HEK293 (cell line): ENCODE data around the gene RNF115.

Experiments
- CTCF ChIA-PET: fragments of 350-600 bp; formaldehyde crosslinking; extraction: SDS; loops from one replicate; lab custom pipeline; 2021; ENCODE audit warnings: antibody characterized with exemption; lab: Yijun Ruan, JAX
- POLR2A ChIA-PET: fragments of 300-600 bp; formaldehyde crosslinking; extraction: SDS; loops from one replicate; lab custom pipeline; 2020; ENCODE audit warnings: antibody characterized with exemption, inconsistent platforms; lab: Yijun Ruan, JAX
- H3K27ac ChIP-seq: fragments of 200-500 bp; sonication (Bioruptor generic); 2 replicates; pipeline ENCODE4 v1.5.1; 2014; ENCODE audit warnings: low read depth, low read length, control low read depth, inconsistent platforms; ENCODE audit errors: extremely low read depth
- H3K36me3 ChIP-seq, 2 experiments: fragments of 200-500 bp in 1 of 2; sonication (Bioruptor generic) in 1 of 2; 1 replicate in 1 of 2; 2 replicates in 1 of 2; pipeline ENCODE4 v1.5.1; 2014 to 2017; ENCODE audit warnings: inconsistent platforms in 2 of 2, low read length in 2 of 2; ENCODE audit not compliant: control insufficient read depth in 2 of 2, insufficient read depth in 1 of 2
- H3K4me1 ChIP-seq: fragments of 200-500 bp; sonication (Bioruptor generic); 2 replicates; pipeline ENCODE4 v1.5.1; 2014; ENCODE audit warnings: mild to moderate bottlenecking, low read length, inconsistent platforms; ENCODE audit not compliant: control insufficient read depth, insufficient read depth
- H3K4me3 ChIP-seq: 2 replicates; pipeline ENCODE4 v1.5.1; 2011; ENCODE audit warnings: low read depth, mild to moderate bottlenecking, control low read depth, low read length, moderate library complexity
- H3K9me3 ChIP-seq: fragments of 200-500 bp; sonication (Bioruptor generic); 2 replicates; pipeline ENCODE4 v1.5.1; 2014; ENCODE audit warnings: low read depth, low read length, inconsistent platforms; ENCODE audit not compliant: control insufficient read depth, insufficient read depth
- GLIS1 ChIP-seq: fragments of 450-650 bp; formaldehyde crosslinking; IDR thresholded peaks from 2 replicates; pipeline ENCODE4 v1.5.1; 2016; ENCODE audit warnings: missing biosample characterization, missing genetic modification characterization
- KLF16 ChIP-seq: fragments of 450-650 bp; formaldehyde crosslinking; IDR thresholded peaks from 2 replicates; pipeline ENCODE4 v1.5.1; 2017; ENCODE audit warnings: missing biosample characterization, missing genetic modification characterization
- ZFP41 ChIP-seq: fragments of 450-650 bp; formaldehyde crosslinking; IDR thresholded peaks from 2 replicates; pipeline ENCODE4 v1.5.1; 2016; ENCODE audit warnings: missing biosample characterization, missing genetic modification characterization, borderline replicate concordance
- ZNF10 ChIP-seq: fragments of 450-650 bp; formaldehyde crosslinking; IDR thresholded peaks from 2 replicates; pipeline ENCODE4 v1.5.1; 2017; ENCODE audit warnings: missing biosample characterization, missing genetic modification characterization
- ZNF324 ChIP-seq: fragments of 450-650 bp; formaldehyde crosslinking; IDR thresholded peaks from 2 replicates; pipeline ENCODE4 v1.5.1; 2016; ENCODE audit warnings: missing biosample characterization, missing genetic modification characterization
- ZNF391 ChIP-seq: fragments of 450-650 bp; formaldehyde crosslinking; IDR thresholded peaks from 2 replicates; pipeline ENCODE4 v1.5.1; 2016; ENCODE audit warnings: low read depth, missing biosample characterization, missing genetic modification characterization, borderline replicate concordance
- ZNF404 ChIP-seq: fragments of 450-650 bp; formaldehyde crosslinking; IDR thresholded peaks from 2 replicates; pipeline ENCODE4 v1.5.1; 2017; ENCODE audit warnings: missing biosample characterization, missing genetic modification characterization
- ZNF558 ChIP-seq: fragments of 450-650 bp; formaldehyde crosslinking; IDR thresholded peaks from 2 replicates; pipeline ENCODE4 v1.5.1; 2016; ENCODE audit warnings: missing biosample characterization, missing genetic modification characterization
- ZNF600 ChIP-seq: fragments of 450-650 bp; formaldehyde crosslinking; IDR thresholded peaks from 2 replicates; pipeline ENCODE4 v1.5.1; 2016; ENCODE audit warnings: missing biosample characterization, missing genetic modification characterization
- ZNF623 ChIP-seq: fragments of 450-650 bp; formaldehyde crosslinking; IDR thresholded peaks from 2 replicates; pipeline ENCODE4 v1.5.1; 2016; ENCODE audit warnings: missing biosample characterization, missing genetic modification characterization
- ZNF626 ChIP-seq: fragments of 450-650 bp; sonication (Bioruptor Pico); formaldehyde crosslinking; IDR thresholded peaks from 2 replicates; pipeline ENCODE4 v1.5.1; 2018; ENCODE audit warnings: missing biosample characterization, missing genetic modification characterization, inconsistent platforms
- ZNF701 ChIP-seq: fragments of 450-650 bp; formaldehyde crosslinking; IDR thresholded peaks from 2 replicates; pipeline ENCODE4 v1.5.1; 2016; ENCODE audit warnings: missing biosample characterization, missing genetic modification characterization
- TF ChIP-seq, protein P1 (sequence below): fragments of 450-650 bp; formaldehyde crosslinking; IDR thresholded peaks from 2 replicates; pipeline ENCODE4 v1.5.1; 2016; ENCODE audit warnings: missing biosample characterization, missing genetic modification characterization
- TF ChIP-seq, protein P2 (sequence below): fragments of 450-650 bp; formaldehyde crosslinking; IDR thresholded peaks from 2 replicates; pipeline ENCODE4 v1.5.1; 2017; ENCODE audit warnings: missing biosample characterization, missing genetic modification characterization
- TF ChIP-seq, protein P3 (sequence below): fragments of 450-650 bp; formaldehyde crosslinking; IDR thresholded peaks from 2 replicates; pipeline ENCODE4 v1.5.1; 2017; ENCODE audit warnings: missing biosample characterization, missing genetic modification characterization

Gene RNF115

DNA sequence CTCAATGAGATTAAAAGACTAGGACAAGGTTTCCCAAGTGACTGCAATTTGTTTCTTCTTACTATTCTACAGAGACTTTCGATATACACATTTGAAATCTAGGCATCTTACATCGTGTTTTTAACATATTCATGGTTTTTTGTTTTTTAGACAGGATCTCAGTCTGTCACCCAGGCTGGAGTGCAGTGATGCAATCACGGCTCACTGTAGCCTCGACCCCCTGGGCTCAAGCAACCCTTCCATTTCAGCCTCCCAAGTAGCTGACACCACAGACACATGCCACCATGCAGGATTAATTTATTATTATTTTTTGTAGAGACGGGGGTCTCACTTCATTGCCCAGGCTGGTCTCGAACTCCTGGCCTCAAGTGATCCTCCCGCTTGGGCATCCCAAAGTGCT, 118.3 kb downstream of the RNF115 start:
- no peak for TF ChIP-seq ZNF324
- TF ChIP-seq ZNF10 (tag by site-specific recombination): no peak
- TF ChIP-seq, protein P1, sequence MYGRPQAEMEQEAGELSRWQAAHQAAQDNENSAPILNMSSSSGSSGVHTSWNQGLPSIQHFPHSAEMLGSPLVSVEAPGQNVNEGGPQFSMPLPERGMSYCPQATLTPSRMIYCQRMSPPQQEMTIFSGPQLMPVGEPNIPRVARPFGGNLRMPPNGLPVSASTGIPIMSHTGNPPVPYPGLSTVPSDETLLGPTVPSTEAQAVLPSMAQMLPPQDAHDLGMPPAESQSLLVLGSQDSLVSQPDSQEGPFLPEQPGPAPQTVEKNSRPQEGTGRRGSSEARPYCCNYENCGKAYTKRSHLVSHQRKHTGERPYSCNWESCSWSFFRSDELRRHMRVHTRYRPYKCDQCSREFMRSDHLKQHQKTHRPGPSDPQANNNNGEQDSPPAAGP: no peak
- peak; percentile 57 for TF ChIP-seq GLIS1 (tag by site-specific recombination)
- TF ChIP-seq, all 188 proteins: peak for 1
- no peaks in the 10 kb centered on the region for H3K36me3 ChIP-seq
- POLR2A ChIA-PET: no interaction called here
- no peaks in the 10 kb centered on the region for H3K9me3 ChIP-seq
- CTCF ChIA-PET: no interaction called here
- H3K27ac ChIP-seq: no peak overlapping the region
- no peaks in the 10 kb centered on the region for H3K4me1 ChIP-seq
- no peak overlapping the region for H3K4me3 ChIP-seq

DNA sequence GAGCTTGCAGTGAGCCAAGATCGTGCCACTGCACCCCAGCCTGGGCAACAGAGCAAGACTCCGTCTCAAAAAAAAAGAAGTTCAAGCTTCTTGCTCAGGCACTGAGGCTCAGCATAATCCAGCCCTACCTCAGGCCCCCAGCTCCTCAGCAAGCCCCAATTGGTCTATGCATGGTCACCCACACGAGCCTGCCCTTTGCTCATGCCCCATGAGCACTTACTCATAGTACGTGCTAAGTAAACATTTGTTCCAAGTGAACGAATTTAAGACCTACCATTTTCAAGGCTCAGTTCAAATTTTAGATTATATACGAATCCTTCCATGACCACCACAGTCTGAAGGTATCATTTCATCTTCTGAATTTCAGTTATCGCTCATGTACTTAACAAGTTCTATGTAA, 121.1 kb downstream of the RNF115 start:
- H3K4me1 ChIP-seq: no peaks in the 10 kb centered on the region
- TF ChIP-seq KLF16 (tag by site-specific recombination) (no peak), ZNF404 (tag by site-specific recombination) (no peak), ZNF558 (no peak), ZNF600 (no peak)
- TF ChIP-seq, protein P2, sequence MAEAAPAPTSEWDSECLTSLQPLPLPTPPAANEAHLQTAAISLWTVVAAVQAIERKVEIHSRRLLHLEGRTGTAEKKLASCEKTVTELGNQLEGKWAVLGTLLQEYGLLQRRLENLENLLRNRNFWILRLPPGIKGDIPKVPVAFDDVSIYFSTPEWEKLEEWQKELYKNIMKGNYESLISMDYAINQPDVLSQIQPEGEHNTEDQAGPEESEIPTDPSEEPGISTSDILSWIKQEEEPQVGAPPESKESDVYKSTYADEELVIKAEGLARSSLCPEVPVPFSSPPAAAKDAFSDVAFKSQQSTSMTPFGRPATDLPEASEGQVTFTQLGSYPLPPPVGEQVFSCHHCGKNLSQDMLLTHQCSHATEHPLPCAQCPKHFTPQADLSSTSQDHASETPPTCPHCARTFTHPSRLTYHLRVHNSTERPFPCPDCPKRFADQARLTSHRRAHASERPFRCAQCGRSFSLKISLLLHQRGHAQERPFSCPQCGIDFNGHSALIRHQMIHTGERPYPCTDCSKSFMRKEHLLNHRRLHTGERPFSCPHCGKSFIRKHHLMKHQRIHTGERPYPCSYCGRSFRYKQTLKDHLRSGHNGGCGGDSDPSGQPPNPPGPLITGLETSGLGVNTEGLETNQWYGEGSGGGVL: no peak
- ChIA-PET CTCF (interaction anchor here (0.6 to 1.1 kb wide), 3 partner anchors 18 to 129 kb away, joined by 3 read pairs; no protein-coding TSS in a partner anchor), POLR2A (no interaction called here)
- H3K27ac ChIP-seq: no peak overlapping the region
- no peak overlapping the region for H3K4me3 ChIP-seq
- no peaks in the 10 kb centered on the region for H3K36me3 ChIP-seq
- H3K9me3 ChIP-seq: no peaks in the 10 kb centered on the region

DNA sequence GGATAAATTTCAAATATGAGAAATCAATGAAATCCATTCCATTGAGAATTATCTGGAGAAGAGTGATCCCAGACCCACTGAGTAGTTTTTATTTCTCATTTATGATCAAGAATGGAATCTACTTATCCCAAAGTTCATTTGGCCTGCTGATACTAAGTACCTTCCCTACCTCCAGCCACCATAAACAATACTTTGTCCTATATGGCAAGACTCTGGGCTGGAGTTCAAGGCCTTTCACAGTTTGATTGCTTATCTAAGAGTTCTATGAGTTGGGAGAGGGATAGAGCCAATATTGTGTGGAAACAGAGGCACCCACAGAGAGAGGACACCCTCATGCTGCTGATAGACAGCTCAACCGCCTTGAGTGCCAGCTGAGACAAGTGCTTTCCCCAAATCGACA, 121.8 kb downstream of the RNF115 start:
- ChIA-PET POLR2A (no interaction called here), CTCF (interaction anchor here (1.0 kb wide), 1 partner anchor 78 kb away, joined by 3 read pairs; no protein-coding TSS in a partner anchor)
- no peak for TF ChIP-seq ZNF391 (tag by site-specific recombination)
- no peak for TF ChIP-seq ZFP41 (tag by site-specific recombination)
- TF ChIP-seq, protein P3, sequence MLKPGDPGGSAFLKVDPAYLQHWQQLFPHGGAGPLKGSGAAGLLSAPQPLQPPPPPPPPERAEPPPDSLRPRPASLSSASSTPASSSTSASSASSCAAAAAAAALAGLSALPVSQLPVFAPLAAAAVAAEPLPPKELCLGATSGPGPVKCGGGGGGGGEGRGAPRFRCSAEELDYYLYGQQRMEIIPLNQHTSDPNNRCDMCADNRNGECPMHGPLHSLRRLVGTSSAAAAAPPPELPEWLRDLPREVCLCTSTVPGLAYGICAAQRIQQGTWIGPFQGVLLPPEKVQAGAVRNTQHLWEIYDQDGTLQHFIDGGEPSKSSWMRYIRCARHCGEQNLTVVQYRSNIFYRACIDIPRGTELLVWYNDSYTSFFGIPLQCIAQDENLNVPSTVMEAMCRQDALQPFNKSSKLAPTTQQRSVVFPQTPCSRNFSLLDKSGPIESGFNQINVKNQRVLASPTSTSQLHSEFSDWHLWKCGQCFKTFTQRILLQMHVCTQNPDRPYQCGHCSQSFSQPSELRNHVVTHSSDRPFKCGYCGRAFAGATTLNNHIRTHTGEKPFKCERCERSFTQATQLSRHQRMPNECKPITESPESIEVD (tag by site-specific recombination): no peak
- no peak for TF ChIP-seq ZNF626 (tag by site-specific recombination)
- H3K4me1 ChIP-seq: no peaks in the 10 kb centered on the region
- no peak overlapping the region for H3K27ac ChIP-seq
- H3K4me3 ChIP-seq: no peak overlapping the region
- H3K9me3 ChIP-seq: no peaks in the 10 kb centered on the region
- no peaks in the 10 kb centered on the region for H3K36me3 ChIP-seq

DNA sequence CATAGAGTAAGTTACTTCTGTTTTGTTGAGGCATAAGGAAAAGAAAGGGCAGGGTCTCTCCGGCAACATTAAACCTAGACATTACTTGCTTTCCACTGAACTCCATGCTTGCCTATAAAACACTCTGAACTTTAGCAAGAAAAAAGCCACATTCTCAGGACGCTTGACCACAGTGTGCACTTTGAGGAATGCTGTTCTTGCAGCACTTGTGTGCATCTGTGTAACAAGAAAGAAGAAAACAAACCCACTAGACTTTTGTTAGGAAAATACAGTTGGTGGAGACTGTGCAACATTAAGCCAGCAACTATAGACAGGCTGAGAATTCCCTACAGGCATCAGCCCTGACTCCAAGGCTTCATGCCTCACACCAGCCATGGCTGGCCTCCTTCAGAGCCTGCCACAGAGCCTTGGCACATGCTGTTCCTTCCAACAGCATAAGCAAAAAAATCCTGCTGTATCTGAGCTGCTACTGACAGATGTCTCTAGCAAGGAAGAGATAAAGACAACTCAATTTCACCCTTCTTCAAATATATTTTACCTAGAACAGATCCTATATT, 122.5 kb downstream of the RNF115 start:
- no peak overlapping the region for H3K27ac ChIP-seq
- POLR2A ChIA-PET: no interaction called here
- CTCF ChIA-PET: no interaction called here
- H3K4me1 ChIP-seq: no peaks in the 10 kb centered on the region
- H3K9me3 ChIP-seq: no peaks in the 10 kb centered on the region
- no peak overlapping the region for H3K4me3 ChIP-seq
- no peaks in the 10 kb centered on the region for H3K36me3 ChIP-seq
- TF ChIP-seq ZNF623 (tag by site-specific recombination): peak; percentile 68
- no peak for TF ChIP-seq ZNF701 (tag by site-specific recombination)
- TF ChIP-seq, all 188 proteins: peak for 1
